K562 treated with DMSO at 1 percent for 4 hours (cell line): ENCODE results near the gene CAVIN4. TPM values are rescaled to one million over a fixed set of nuclear protein-coding genes. Genes with fewer than 3 reads are reported as not detected.

Experiments used
- total RNA-seq: library from RNA; unstranded; fragments of 300-600 nt; gene quantifications from 2 replicates; pipeline ENCODE4 v1.2.3, GENCODE V29; 2022; ENCODE audit not compliant: insufficient read depth

The CAVIN4 gene, protein sequence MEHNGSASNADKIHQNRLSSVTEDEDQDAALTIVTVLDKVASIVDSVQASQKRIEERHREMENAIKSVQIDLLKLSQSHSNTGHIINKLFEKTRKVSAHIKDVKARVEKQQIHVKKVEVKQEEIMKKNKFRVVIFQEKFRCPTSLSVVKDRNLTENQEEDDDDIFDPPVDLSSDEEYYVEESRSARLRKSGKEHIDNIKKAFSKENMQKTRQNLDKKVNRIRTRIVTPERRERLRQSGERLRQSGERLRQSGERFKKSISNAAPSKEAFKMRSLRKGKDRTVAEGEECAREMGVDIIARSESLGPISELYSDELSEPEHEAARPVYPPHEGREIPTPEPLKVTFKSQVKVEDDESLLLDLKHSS
- total RNA-seq = not detected in 2 replicates

DNA sequence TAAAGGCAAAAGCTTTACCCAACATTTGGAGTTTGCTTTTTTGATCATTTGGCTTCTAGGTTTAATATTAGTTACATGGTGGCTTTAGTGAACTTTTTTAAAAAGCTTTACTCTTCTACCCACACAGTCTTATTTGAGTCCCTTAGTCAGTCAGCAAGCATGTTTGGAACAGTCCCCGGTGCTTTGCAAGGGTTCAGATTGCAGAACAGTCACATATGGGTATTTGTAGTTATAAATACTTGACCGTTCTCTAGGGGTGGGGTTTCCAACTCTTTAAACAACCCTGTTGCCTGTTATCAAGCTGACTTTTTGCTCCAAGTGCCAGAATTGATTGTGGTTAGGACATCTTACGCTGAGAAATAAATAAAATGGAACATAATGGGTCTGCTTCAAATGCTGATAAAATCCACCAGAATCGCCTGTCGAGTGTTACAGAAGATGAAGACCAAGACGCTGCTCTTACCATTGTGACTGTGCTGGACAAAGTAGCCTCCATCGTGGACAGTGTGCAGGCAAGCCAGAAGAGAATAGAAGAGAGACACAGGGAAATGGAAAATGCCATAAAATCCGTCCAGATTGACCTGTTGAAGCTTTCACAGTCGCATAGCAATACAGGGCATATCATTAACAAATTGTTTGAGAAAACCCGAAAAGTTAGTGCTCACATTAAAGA is at the start of gene CAVIN4:
CAVIN4 (plus strand) TSS at position 304 of the 673 bp plus-strand sequence; CDS start at position 369, 65 bp downstream.

Other genes with a start within 250 kb of the CAVIN4 start
- 13.9 and 16.2 TPM in 2 replicates for gene TEX10, start 225.1 kb upstream of the CAVIN4 start, total RNA-seq
- gene MSANTD3, start 150.9 kb upstream of the CAVIN4 start, total RNA-seq = 14.3 and 19.2 TPM in 2 replicates
- gene TMEFF1, start 104.9 kb upstream of the CAVIN4 start, total RNA-seq = not detected in 2 replicates